Right atrium auricular region (tissue), 2 donors: ENCODE measurements around the gene PSMB5. TPM values are rescaled to one million over a fixed set of nuclear protein-coding genes. Genes with fewer than 3 reads are reported as not detected.

Experiments
- DNase-seq: peaks from one replicate; pipeline ENCODE4 v3.0.0-alpha.2; 2019; ENCODE audit warnings: low spot score
- H3K27ac ChIP-seq, 2 donors: fragments of 200-600 bp; sonication (generic); 1 replicate in 1 of 2; 2 replicates in 1 of 2; pipeline ENCODE4 v1.5.1; 2016 to 2019
- H3K27me3 ChIP-seq, 2 donors: fragments of 200-600 bp; sonication (generic); one replicate each; pipeline versions ENCODE4 v1.5.1 to v1.6.0; 2017 to 2019
- H3K36me3 ChIP-seq: fragments of 200-600 bp; sonication (generic); one replicate; pipeline ENCODE4 v1.5.1; 2016
- H3K4me1 ChIP-seq, 2 donors: fragments of 200-600 bp; sonication (generic); one replicate each; pipeline versions ENCODE4 v1.5.1 to v1.6.0; 2017 to 2019
- H3K4me3 ChIP-seq, 2 donors: fragments of 200-600 bp; sonication (generic); 1 replicate in 1 of 2; 2 replicates in 1 of 2; pipeline ENCODE4 v1.5.1; 2017 to 2019; ENCODE audit warnings: mild to moderate bottlenecking in 1 of 2, moderate library complexity in 1 of 2
- H3K9me3 ChIP-seq, 2 donors: fragments of 200-600 bp; sonication (generic); one replicate each; pipeline ENCODE4 v1.5.1; 2019
- total RNA-seq, 2 donors: library from RNA; depleted of rRNA; stranded (reverse); fragments of >200 nt; gene quantifications; one replicate each; pipeline ENCODE4 v1.1.0, GENCODE V29; 2016
- TF ChIP-seq, protein P1 (sequence below), 2 donors: fragments of 200-600 bp; sonication (generic); IDR thresholded peaks; one replicate each; pipeline ENCODE4 v1.5.1; 2019; ENCODE audit warnings: antibody characterized with exemption in 2 of 2

The PSMB5 gene
- total RNA-seq, 2 donors from 2014 or later: 105 to 122 TPM

DNA sequence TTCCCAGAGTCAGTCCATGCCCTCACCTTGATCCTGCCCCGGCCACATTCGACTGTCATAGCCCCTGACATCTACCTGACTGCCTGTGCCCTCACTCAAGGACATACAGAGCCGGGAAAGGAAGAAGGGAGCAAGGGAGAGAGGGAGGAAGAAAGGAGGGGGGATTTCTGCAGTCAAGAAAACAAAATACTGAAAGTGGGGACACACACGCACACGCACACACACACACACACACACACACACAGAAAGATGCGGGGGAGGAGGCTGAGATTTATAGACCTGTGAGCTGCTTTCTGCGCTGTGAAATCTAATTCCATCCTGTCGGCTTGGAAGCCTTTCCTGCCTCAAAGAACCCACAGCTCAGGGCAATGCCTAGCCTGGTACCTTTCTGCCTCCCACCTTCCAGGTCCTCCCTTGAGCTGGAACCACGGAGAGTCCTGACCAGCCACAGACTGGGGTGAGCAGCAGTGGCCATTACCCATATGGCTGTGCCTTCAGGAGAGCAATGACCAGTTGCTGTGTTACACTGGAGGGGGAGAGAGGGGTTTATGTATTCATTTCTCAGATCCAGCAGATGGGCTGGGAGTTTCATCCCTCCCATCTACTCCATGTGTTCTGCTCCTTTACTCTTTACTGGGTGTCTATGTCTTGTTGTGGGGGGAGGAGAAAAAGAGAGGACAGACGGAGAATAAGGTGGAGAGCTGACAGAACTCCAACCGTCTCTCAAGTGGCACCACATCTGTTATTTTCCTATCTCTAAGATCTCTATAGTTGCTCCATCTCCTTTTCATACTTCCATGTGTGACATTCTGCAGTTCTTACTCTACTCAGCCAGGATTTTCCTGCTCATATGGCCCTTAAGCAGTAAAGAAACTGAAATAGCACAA is 37.7 kb downstream of the PSMB5 start:
- H3K9me3 ChIP-seq: no peaks in the 10 kb centered on the region
- TF ChIP-seq, protein P1, sequence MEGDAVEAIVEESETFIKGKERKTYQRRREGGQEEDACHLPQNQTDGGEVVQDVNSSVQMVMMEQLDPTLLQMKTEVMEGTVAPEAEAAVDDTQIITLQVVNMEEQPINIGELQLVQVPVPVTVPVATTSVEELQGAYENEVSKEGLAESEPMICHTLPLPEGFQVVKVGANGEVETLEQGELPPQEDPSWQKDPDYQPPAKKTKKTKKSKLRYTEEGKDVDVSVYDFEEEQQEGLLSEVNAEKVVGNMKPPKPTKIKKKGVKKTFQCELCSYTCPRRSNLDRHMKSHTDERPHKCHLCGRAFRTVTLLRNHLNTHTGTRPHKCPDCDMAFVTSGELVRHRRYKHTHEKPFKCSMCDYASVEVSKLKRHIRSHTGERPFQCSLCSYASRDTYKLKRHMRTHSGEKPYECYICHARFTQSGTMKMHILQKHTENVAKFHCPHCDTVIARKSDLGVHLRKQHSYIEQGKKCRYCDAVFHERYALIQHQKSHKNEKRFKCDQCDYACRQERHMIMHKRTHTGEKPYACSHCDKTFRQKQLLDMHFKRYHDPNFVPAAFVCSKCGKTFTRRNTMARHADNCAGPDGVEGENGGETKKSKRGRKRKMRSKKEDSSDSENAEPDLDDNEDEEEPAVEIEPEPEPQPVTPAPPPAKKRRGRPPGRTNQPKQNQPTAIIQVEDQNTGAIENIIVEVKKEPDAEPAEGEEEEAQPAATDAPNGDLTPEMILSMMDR (IDR thresholded peaks at IDR 0.05): no peak
- no peak overlapping the region for H3K4me3 ChIP-seq
- DNase-seq: no peak
- no peaks in the 10 kb centered on the region for H3K27me3 ChIP-seq
- no peak overlapping the region for H3K27ac ChIP-seq
- H3K4me1 ChIP-seq: peaks cover 0 to 16% of the 10 kb centered on the region in 2 donors
- H3K36me3 ChIP-seq: no peaks in the 10 kb centered on the region

DNA sequence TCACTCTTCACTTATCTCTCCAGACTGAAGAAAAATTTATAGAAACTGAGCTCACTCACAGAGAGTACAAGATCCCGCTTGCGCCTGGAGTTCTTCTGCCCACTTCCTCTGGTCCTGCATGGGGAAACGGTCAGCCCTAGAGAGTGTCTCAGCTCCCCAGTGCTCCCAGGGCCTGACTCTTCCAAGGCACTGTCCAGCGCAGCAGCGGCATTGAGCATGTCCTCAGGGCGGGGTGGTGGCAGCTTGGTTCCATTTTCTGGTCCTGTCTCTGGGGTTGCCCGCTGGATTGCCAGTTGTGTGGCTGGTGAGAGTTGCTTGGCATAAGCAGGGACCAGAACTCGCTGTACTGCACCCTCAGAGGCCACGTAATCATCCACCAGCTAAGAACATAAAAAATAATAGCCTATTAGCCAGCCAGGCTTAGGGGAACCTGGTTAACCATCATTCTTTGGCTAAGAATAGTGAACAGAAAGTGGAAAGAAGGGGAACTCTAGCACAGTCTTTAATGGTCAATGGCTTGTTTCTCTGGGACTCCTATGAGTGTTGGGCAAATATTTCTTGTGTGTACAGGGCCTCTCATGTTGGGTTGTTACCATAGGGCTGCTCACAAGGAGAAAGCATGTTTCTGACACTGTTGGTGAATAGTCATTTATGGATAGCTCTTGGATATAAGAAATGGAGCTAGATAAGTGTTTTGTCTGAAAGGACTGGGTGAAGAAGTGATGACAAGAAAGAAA is 38.6 kb downstream of the PSMB5 start:
- Histone ChIP-seq H3K27me3 (no peaks in the 10 kb centered on the region), H3K9me3 (no peaks in the 10 kb centered on the region), H3K27ac (no peak overlapping the region), H3K36me3 (no peaks in the 10 kb centered on the region), H3K4me1 (peaks cover 0 to 16% of the 10 kb centered on the region in 2 donors), H3K4me3 (no peak overlapping the region)
- TF ChIP-seq, protein P1 (IDR thresholded peaks at IDR 0.05): no peak
- DNase-seq: no peak

DNA sequence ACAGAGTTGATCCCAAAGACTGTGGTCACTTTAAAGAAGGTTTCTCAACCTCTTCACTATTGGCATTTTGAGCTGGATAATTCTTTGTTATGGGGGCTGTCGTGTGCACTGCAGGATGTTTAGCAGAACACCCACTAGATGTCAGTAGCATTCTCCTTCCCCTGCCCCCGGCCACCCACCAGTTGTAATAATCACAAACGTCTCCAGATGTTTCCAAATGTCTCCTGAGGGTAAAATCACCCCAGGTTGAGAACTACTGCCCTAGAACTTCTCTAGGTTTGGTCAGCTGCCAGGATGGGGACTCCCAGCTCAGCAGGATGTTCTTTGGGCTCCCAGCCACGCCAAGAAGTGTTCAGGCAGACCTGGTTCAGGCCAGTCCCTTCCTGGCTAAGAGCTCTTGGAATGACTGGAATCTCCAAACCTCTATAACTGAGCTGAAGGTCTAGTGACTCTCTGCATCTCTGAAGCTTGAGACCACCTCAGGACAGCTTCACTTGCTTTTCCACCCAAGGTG is 39.9 kb downstream of the PSMB5 start:
- Histone ChIP-seq H3K27ac (no peak overlapping the region), H3K4me1 (peaks cover 0 to 16% of the 10 kb centered on the region in 2 donors), H3K36me3 (no peaks in the 10 kb centered on the region), H3K27me3 (no peaks in the 10 kb centered on the region), H3K4me3 (no peak overlapping the region), H3K9me3 (no peaks in the 10 kb centered on the region)
- TF ChIP-seq, protein P1 (IDR thresholded peaks at IDR 0.05): peak; percentile 33 to 70
- DNase-seq: no peak

DNA sequence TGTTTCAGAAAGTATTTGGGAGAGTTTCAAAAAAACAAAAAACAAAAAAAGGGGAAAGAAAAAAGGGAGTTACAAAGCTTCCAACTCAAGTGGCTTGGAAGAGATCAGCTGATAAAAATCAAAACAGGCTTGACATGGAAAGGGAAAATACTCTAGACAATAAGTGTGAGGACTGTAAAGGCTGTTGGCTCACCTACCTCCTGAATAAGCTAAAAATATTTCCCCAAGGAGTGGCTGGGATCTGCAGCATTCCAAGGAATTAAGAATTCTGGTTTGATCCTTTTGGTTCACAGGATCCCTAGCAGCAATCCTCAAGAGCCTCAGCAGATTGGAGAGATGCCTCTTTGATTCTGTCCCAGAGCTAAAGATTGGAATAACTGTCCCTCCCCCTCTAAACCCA is 41.2 kb downstream of the PSMB5 start:
- H3K4me1 ChIP-seq: peaks cover 0 to 11% of the 10 kb centered on the region in 2 donors
- H3K4me3 ChIP-seq: no peak overlapping the region
- H3K27me3 ChIP-seq: no peaks in the 10 kb centered on the region
- H3K27ac ChIP-seq: no peak overlapping the region
- no peak for DNase-seq
- no peaks in the 10 kb centered on the region for H3K36me3 ChIP-seq
- H3K9me3 ChIP-seq: no peaks in the 10 kb centered on the region
- TF ChIP-seq, protein P1 (IDR thresholded peaks at IDR 0.05): no peak

DNA sequence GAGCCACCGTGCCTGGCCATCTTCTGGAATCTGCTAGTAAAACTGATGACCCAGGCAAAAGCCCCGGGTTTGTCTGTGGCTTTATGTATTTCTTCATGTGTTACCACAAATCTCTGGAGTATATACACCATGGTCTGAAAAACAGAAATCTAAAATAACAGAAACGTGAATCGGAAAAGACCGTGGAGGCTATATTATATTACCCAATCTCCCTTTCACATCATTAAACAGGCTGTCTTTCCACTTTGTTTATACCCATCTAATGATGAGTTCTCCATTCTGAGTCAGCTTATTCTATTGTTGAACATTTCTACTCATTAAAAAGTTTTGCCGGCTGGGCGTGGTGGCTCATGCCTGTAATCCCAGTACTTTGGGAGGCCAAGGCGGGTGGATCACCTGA is 42.8 kb downstream of the PSMB5 start:
- no peaks in the 10 kb centered on the region for H3K9me3 ChIP-seq
- H3K4me3 ChIP-seq: no peak overlapping the region
- H3K4me1 ChIP-seq: peaks cover 0 to 5% of the 10 kb centered on the region in 2 donors
- H3K27me3 ChIP-seq: no peaks in the 10 kb centered on the region
- H3K36me3 ChIP-seq: no peaks in the 10 kb centered on the region
- TF ChIP-seq, protein P1 (IDR thresholded peaks at IDR 0.05): no peak
- H3K27ac ChIP-seq: no peak overlapping the region
- no peak for DNase-seq
